Effector memory CD4-positive, alpha-beta T cell (primary cell): ENCODE data around the gene RGS6.

ENCODE experiments used
- DNase-seq, 3 donors: peaks; one replicate each; pipeline ENCODE4 v3.0.0-alpha.2; 2020
- H3K27ac ChIP-seq: 2 replicates; pipeline ENCODE4 v1.7.0; 2013; ENCODE audit warnings: mild to moderate bottlenecking, low read length, moderate library complexity; ENCODE audit not compliant: insufficient read depth, poor library complexity, severe bottlenecking
- H3K27me3 ChIP-seq: replicated peaks from 2 replicates; pipeline ENCODE4 v1.7.0; 2013; ENCODE audit warnings: mild to moderate bottlenecking, low read length; ENCODE audit not compliant: insufficient read depth, control insufficient read depth, poor library complexity, severe bottlenecking
- H3K36me3 ChIP-seq: 2 replicates; pipeline ENCODE4 v1.7.0; 2013; ENCODE audit warnings: mild to moderate bottlenecking, low read length, moderate library complexity; ENCODE audit not compliant: control insufficient read depth, insufficient read depth
- H3K4me1 ChIP-seq: 2 replicates; pipeline ENCODE4 v1.7.0; 2013; ENCODE audit warnings: low read length, mild to moderate bottlenecking; ENCODE audit not compliant: control insufficient read depth, insufficient read depth, poor library complexity, severe bottlenecking
- H3K4me3 ChIP-seq: 2 replicates; pipeline ENCODE4 v1.7.0; 2013; ENCODE audit warnings: low read length, low read depth, mild to moderate bottlenecking; ENCODE audit not compliant: insufficient read depth, poor library complexity, severe bottlenecking
- H3K9me3 ChIP-seq: 2 replicates; pipeline ENCODE4 v1.7.0; 2013; ENCODE audit warnings: mild to moderate bottlenecking, low read length, moderate library complexity; ENCODE audit not compliant: control insufficient read depth

The RGS6 gene

GRCh38 chr14:72254937-72255472 is 322.8 kb downstream of the RGS6 start:
- no peak overlapping the region for H3K27ac ChIP-seq
- no peaks in the 10 kb centered on the region for H3K4me1 ChIP-seq
- H3K9me3 ChIP-seq, result no peaks in the 10 kb centered on the region
- H3K36me3 ChIP-seq, result no peaks in the 10 kb centered on the region
- no peak overlapping the region for H3K4me3 ChIP-seq
- DNase-seq, result no peak
- H3K27me3 ChIP-seq, result no peaks in the 10 kb centered on the region

GRCh38 chr14:72256055-72256454 is 323.8 kb downstream of the RGS6 start:
- no peak for DNase-seq
- H3K27ac ChIP-seq, result no peak overlapping the region
- no peaks in the 10 kb centered on the region for H3K4me1 ChIP-seq
- H3K4me3 ChIP-seq, result no peak overlapping the region
- no peaks in the 10 kb centered on the region for H3K36me3 ChIP-seq
- H3K27me3 ChIP-seq, result no peaks in the 10 kb centered on the region
- no peaks in the 10 kb centered on the region for H3K9me3 ChIP-seq

- no peaks in the 10 kb centered on the region for H3K9me3 ChIP-seq
- no peaks in the 10 kb centered on the region for H3K36me3 ChIP-seq
- no peaks in the 10 kb centered on the region for H3K27me3 ChIP-seq
- H3K27ac ChIP-seq, result no peak overlapping the region
- no peaks in the 10 kb centered on the region for H3K4me1 ChIP-seq
- no peak overlapping the region for H3K4me3 ChIP-seq
- no peak for DNase-seq
These were observed 328.8 kb downstream of the RGS6 start for GRCh38 chr14:72261068-72261467.

- no peak for DNase-seq
- Histone ChIP-seq H3K27ac (no peak overlapping the region), H3K27me3 (no peaks in the 10 kb centered on the region), H3K9me3 (no peaks in the 10 kb centered on the region), H3K4me3 (no peak overlapping the region), H3K36me3 (no peaks in the 10 kb centered on the region), H3K4me1 (no peaks in the 10 kb centered on the region)
These were observed 330.5 kb downstream of the RGS6 start for GRCh38 chr14:72262771-72263170.

- no peak for DNase-seq
- H3K27ac ChIP-seq, result no peak overlapping the region
These were observed 332.5 kb downstream of the RGS6 start for GRCh38 chr14:72264716-72265115.

GRCh38 chr14:72270147-72270727 is 338.0 kb downstream of the RGS6 start:
- H3K36me3 ChIP-seq, result no peaks in the 10 kb centered on the region
- H3K4me1 ChIP-seq, result no peaks in the 10 kb centered on the region
- no peak overlapping the region for H3K27ac ChIP-seq
- no peak overlapping the region for H3K4me3 ChIP-seq
- H3K9me3 ChIP-seq, result no peaks in the 10 kb centered on the region
- no peak for DNase-seq
- no peaks in the 10 kb centered on the region for H3K27me3 ChIP-seq

More at GRCh38 chr14:72264716-72265115, 332.5 kb downstream of the RGS6 start:
- H3K36me3 ChIP-seq, result no peaks in the 10 kb centered on the region
- no peaks in the 10 kb centered on the region for H3K4me1 ChIP-seq
- H3K9me3 ChIP-seq, result no peaks in the 10 kb centered on the region
- H3K27me3 ChIP-seq, result no peaks in the 10 kb centered on the region
- H3K4me3 ChIP-seq, result no peak overlapping the region

GRCh38 chr14:72270749-72271148 is 338.5 kb downstream of the RGS6 start:
- H3K27ac ChIP-seq, result no peak overlapping the region
- no peaks in the 10 kb centered on the region for H3K4me1 ChIP-seq
- no peaks in the 10 kb centered on the region for H3K27me3 ChIP-seq
- H3K4me3 ChIP-seq, result no peak overlapping the region
- DNase-seq, result no peak
- H3K36me3 ChIP-seq, result no peaks in the 10 kb centered on the region
- no peaks in the 10 kb centered on the region for H3K9me3 ChIP-seq

GRCh38 chr14:72275242-72275641 is 343.0 kb downstream of the RGS6 start:
- no peaks in the 10 kb centered on the region for H3K9me3 ChIP-seq
- no peak overlapping the region for H3K27ac ChIP-seq
- no peaks in the 10 kb centered on the region for H3K27me3 ChIP-seq
- H3K4me3 ChIP-seq, result no peak overlapping the region
- no peaks in the 10 kb centered on the region for H3K36me3 ChIP-seq
- no peak for DNase-seq
- H3K4me1 ChIP-seq, result no peaks in the 10 kb centered on the region

GRCh38 chr14:72278316-72278715 is 346.1 kb downstream of the RGS6 start:
- no peak for DNase-seq
- Histone ChIP-seq H3K4me3 (no peak overlapping the region), H3K27me3 (no peaks in the 10 kb centered on the region), H3K27ac (no peak overlapping the region), H3K36me3 (no peaks in the 10 kb centered on the region), H3K4me1 (no peaks in the 10 kb centered on the region), H3K9me3 (no peaks in the 10 kb centered on the region)

GRCh38 chr14:72284176-72284575 is 351.9 kb downstream of the RGS6 start:
- DNase-seq, result no peak
- no peak overlapping the region for H3K4me3 ChIP-seq

More at GRCh38 chr14:72284176-72284575, 351.9 kb downstream of the RGS6 start:
- Histone ChIP-seq H3K4me1 (no peaks in the 10 kb centered on the region), H3K9me3 (peaks cover 3% of the 10 kb centered on the region), H3K27ac (no peak overlapping the region), H3K27me3 (no peaks in the 10 kb centered on the region), H3K36me3 (no peaks in the 10 kb centered on the region)
